ENCODE measurements around the gene NAALADL2.
"Not testable (repeated sequence)": the region's sequence is repeated elsewhere in the genome, so short reads cannot be mapped to it uniquely, and the experiment has no call there.

NAALADL2 gene

GRCh38 chr3:175346573-175347356 is 487.6 kb downstream of the NAALADL2 start:
- DNase-seq (ENCODE audit: low read depth in 2 of 3, low spot score in 2 of 3), result no peak

GRCh38 chr3:175349168-175349567 is 490.0 kb downstream of the NAALADL2 start:
- no peak for DNase-seq (ENCODE audit: low read depth in 2 of 3, low spot score in 2 of 3)

- DNase-seq (ENCODE audit: low read depth in 2 of 3, low spot score in 2 of 3), result no peak
These were observed 496.7 kb downstream of the NAALADL2 start for GRCh38 chr3:175355801-175356335.

- no peak for DNase-seq (ENCODE audit: low read depth in 2 of 3, low spot score in 2 of 3)
These were observed 497.8 kb downstream of the NAALADL2 start for GRCh38 chr3:175356899-175357324.

GRCh38 chr3:175357758-175358157 is 498.6 kb downstream of the NAALADL2 start:
- no peak for DNase-seq (ENCODE audit: low read depth in 2 of 3, low spot score in 2 of 3)

- DNase-seq (ENCODE audit: low read depth in 2 of 3, low spot score in 2 of 3), result no peak
These were observed 499.8 kb downstream of the NAALADL2 start for GRCh38 chr3:175358935-175359334.

GRCh38 chr3:175370426-175370825 is 511.3 kb downstream of the NAALADL2 start:
- not testable (repeated sequence) for DNase-seq (ENCODE audit: low read depth in 2 of 3, low spot score in 2 of 3)

- DNase-seq (ENCODE audit: low read depth in 2 of 3, low spot score in 2 of 3), result not testable (repeated sequence)
These were observed 512.1 kb downstream of the NAALADL2 start for GRCh38 chr3:175371187-175371586.

GRCh38 chr3:175374705-175375104 is 515.6 kb downstream of the NAALADL2 start:
- DNase-seq (ENCODE audit: low read depth in 2 of 3, low spot score in 2 of 3), result no peak

GRCh38 chr3:175378348-175378747 is 519.2 kb downstream of the NAALADL2 start:
- DNase-seq (ENCODE audit: low read depth in 2 of 3, low spot score in 2 of 3), result no peak

GRCh38 chr3:175381685-175382084 is 522.6 kb downstream of the NAALADL2 start:
- DNase-seq (ENCODE audit: low read depth in 2 of 3, low spot score in 2 of 3), result no peak

GRCh38 chr3:175383371-175383770 is 524.2 kb downstream of the NAALADL2 start:
- no peak for DNase-seq (ENCODE audit: low read depth in 2 of 3, low spot score in 2 of 3)

- no peak for DNase-seq (ENCODE audit: low read depth in 2 of 3, low spot score in 2 of 3)
These were observed 524.7 kb downstream of the NAALADL2 start for GRCh38 chr3:175383813-175384212.

- no peak for DNase-seq (ENCODE audit: low read depth in 2 of 3, low spot score in 2 of 3)
These were observed 525.4 kb downstream of the NAALADL2 start for GRCh38 chr3:175384569-175384968.

- no peak for DNase-seq (ENCODE audit: low read depth in 2 of 3, low spot score in 2 of 3)
These were observed 527.5 kb downstream of the NAALADL2 start for GRCh38 chr3:175386630-175387029.

- no peak for DNase-seq (ENCODE audit: low read depth in 2 of 3, low spot score in 2 of 3)
These were observed 530.4 kb downstream of the NAALADL2 start for GRCh38 chr3:175389560-175389959.

- no peak for DNase-seq (ENCODE audit: low read depth in 2 of 3, low spot score in 2 of 3)
These were observed 532.5 kb downstream of the NAALADL2 start for GRCh38 chr3:175391601-175392000.

- no peak for DNase-seq (ENCODE audit: low read depth in 2 of 3, low spot score in 2 of 3)
These were observed 533.5 kb downstream of the NAALADL2 start for GRCh38 chr3:175392653-175393052.

GRCh38 chr3:175397372-175397771 is 538.2 kb downstream of the NAALADL2 start:
- no peak for DNase-seq (ENCODE audit: low read depth in 2 of 3, low spot score in 2 of 3)

GRCh38 chr3:175398676-175399075 is 539.5 kb downstream of the NAALADL2 start:
- no peak for DNase-seq (ENCODE audit: low read depth in 2 of 3, low spot score in 2 of 3)

- DNase-seq (ENCODE audit: low read depth in 2 of 3, low spot score in 2 of 3), result no peak
These were observed 540.2 kb downstream of the NAALADL2 start for GRCh38 chr3:175399156-175399840.

GRCh38 chr3:175404027-175404426 is 544.9 kb downstream of the NAALADL2 start:
- no peak for DNase-seq (ENCODE audit: low read depth in 2 of 3, low spot score in 2 of 3)
